ENCODE data around the gene YIPF3. TPM values are rescaled to one million over a fixed set of nuclear protein-coding genes. Genes with fewer than 3 reads are reported as not detected.
"Not testable (repeated sequence)": the region's sequence is repeated elsewhere in the genome, so short reads cannot be mapped to it uniquely, and the experiment has no call there.

Gene YIPF3
- total RNA-seq, 3 donors from 2014 or later, result 33.3 to 40.9 (median 35.4) TPM

GRCh38 chr6:43469947-43470346 lies 46.8 kb downstream of the YIPF3 start:
- H3K4me3 Mint-ChIP-seq, result no peak overlapping the region
- no peak for ATAC-seq

DNA sequence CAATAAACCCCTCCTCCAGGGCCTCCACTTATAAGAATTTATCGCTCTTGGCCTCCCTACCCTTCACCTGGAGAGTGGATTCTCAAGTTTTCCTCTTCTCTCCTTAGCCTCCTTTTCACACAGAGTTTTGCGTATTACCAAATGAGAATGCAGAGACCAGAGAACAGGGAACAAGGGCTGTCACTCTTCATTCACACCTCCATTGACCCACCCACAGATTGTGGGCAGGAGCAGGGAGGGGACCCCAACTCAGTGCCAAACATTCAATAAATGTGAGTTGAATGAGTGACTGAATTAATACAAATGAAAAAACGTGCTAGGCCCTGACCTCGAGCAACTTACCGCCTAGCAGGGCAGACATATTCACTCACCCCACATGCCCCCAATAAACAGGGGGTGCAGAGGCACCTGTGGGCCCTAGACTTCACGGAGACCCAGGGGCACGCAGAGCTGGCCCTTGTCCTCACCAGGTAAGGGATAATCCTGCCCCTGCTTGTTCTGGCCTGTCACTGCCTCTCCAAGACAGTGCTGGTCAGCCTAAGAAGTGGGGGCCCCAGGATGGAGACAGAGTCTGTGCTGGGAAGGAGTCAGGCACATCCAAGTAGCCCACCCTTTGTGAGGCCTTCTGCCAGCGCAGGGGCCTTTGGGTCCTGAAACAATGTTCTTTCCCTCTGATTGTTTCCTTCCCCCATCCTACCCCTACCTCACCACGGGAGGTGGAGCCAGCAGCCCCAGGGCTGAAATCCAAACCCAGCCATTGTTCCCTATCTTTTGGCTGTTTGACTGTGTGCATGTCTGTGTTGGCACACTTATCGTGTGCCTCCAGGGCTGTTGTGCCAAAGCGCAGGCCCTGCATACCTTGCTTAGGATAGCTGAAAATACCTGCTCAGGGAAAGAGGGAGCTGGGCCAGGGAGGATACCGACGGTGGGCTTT lies 47.7 kb downstream of the YIPF3 start:
- ATAC-seq (no peak), DNase-seq (no peak)
- H3K9me3 Mint-ChIP-seq, result no peaks in the 10 kb centered on the region
- H3K4me3 Mint-ChIP-seq, result no peak overlapping the region
- H3K4me1 Mint-ChIP-seq (ENCODE audit: low read depth), result no peaks in the 10 kb centered on the region
- H3K27me3 Mint-ChIP-seq (ENCODE audit: low read depth), result peaks cover 27% of the 10 kb centered on the region
- no peaks in the 10 kb centered on the region for H3K36me3 Mint-ChIP-seq (ENCODE audit: insufficient read depth)

More at GRCh38 chr6:43469947-43470346, 46.8 kb downstream of the YIPF3 start:
- H3K27me3 Mint-ChIP-seq (ENCODE audit: low read depth), result peaks cover 24% of the 10 kb centered on the region
- H3K36me3 Mint-ChIP-seq (ENCODE audit: insufficient read depth), result no peaks in the 10 kb centered on the region
- DNase-seq, result no peak
- H3K9me3 Mint-ChIP-seq, result no peaks in the 10 kb centered on the region
- H3K4me1 Mint-ChIP-seq (ENCODE audit: low read depth), result no peaks in the 10 kb centered on the region

DNA sequence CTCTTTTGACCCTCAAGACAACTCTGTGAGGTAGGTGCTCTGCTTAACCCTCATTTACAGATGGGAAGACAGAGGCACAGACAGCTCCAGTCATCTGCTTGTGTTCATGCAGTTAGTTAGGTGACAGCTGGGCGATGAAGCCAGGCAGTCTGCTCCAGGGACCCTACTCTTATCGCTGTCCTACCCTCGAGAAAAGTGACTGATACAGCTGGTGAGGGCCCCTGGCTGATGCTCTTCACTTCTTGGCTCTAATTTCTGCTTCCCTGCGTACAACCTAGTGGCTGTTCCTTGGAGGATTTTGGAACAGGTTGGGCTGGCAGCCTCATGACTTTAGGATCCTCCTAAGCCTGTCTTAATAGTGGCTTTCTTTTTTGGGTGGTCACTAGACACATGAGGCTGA lies 48.5 kb downstream of the YIPF3 start:
- no peak for DNase-seq
- Mint-ChIP-seq H3K4me3 (no peak overlapping the region), H3K9me3 (no peaks in the 10 kb centered on the region), H3K4me1 (ENCODE audit: low read depth) (no peaks in the 10 kb centered on the region), H3K27me3 (ENCODE audit: low read depth) (peaks cover 27% of the 10 kb centered on the region), H3K36me3 (ENCODE audit: insufficient read depth) (no peaks in the 10 kb centered on the region)
- no peak for ATAC-seq

GRCh38 chr6:43467752-43468151 lies 49.0 kb downstream of the YIPF3 start:
- Mint-ChIP-seq H3K4me1 (ENCODE audit: low read depth) (no peaks in the 10 kb centered on the region), H3K27me3 (ENCODE audit: low read depth) (peaks cover 29% of the 10 kb centered on the region), H3K36me3 (ENCODE audit: insufficient read depth) (no peaks in the 10 kb centered on the region), H3K4me3 (no peak overlapping the region), H3K9me3 (no peaks in the 10 kb centered on the region)
- ATAC-seq, result no peak
- DNase-seq, result no peak

GRCh38 chr6:43467265-43467664 lies 49.5 kb downstream of the YIPF3 start:
- not testable (repeated sequence) for H3K36me3 Mint-ChIP-seq (ENCODE audit: insufficient read depth); ATAC-seq; H3K4me3 Mint-ChIP-seq; H3K4me1 Mint-ChIP-seq (ENCODE audit: low read depth); DNase-seq; H3K9me3 Mint-ChIP-seq
- peaks cover 34% of the 10 kb centered on the region for H3K27me3 Mint-ChIP-seq (ENCODE audit: low read depth)

DNA sequence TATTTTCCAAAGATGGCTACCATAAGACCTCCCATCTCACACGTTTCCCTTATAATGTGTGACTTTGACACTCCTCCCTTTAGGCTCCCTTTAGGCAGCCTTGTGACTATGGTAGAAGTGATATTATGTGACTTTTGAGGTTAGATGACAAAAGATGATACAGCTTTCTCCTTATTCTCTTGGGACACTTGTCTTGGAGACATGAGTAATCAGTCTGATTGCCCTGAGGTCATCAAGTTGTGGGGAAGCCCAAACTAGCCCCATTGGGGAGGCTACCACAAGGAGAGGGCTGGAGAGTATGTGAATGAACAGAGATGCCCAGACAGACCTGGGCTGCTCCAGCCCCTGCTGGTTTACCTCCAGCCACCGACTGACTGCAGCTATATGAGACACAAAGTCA lies 50.8 kb downstream of the YIPF3 start:
- no peaks in the 10 kb centered on the region for H3K36me3 Mint-ChIP-seq (ENCODE audit: insufficient read depth)
- no peaks in the 10 kb centered on the region for H3K9me3 Mint-ChIP-seq
- ATAC-seq, result no peak
- peaks cover 36% of the 10 kb centered on the region for H3K27me3 Mint-ChIP-seq (ENCODE audit: low read depth)
- DNase-seq, result no peak
- no peak overlapping the region for H3K4me3 Mint-ChIP-seq
- no peaks in the 10 kb centered on the region for H3K4me1 Mint-ChIP-seq (ENCODE audit: low read depth)

GRCh38 chr6:43464337-43464736 lies 52.4 kb downstream of the YIPF3 start:
- H3K36me3 Mint-ChIP-seq (ENCODE audit: insufficient read depth), result no peaks in the 10 kb centered on the region
- DNase-seq (no peak), ATAC-seq (no peak)
- no peaks in the 10 kb centered on the region for H3K4me1 Mint-ChIP-seq (ENCODE audit: low read depth)
- H3K27me3 Mint-ChIP-seq (ENCODE audit: low read depth), result peaks cover 36% of the 10 kb centered on the region
- H3K4me3 Mint-ChIP-seq, result no peak overlapping the region
- H3K9me3 Mint-ChIP-seq, result no peaks in the 10 kb centered on the region

- H3K4me1 Mint-ChIP-seq (ENCODE audit: low read depth), result peaks cover under 1% of the 10 kb centered on the region
- no peaks in the 10 kb centered on the region for H3K36me3 Mint-ChIP-seq (ENCODE audit: insufficient read depth)
- ATAC-seq (no peak), DNase-seq (no peak)
- H3K4me3 Mint-ChIP-seq, result no peak overlapping the region
- H3K27me3 Mint-ChIP-seq (ENCODE audit: low read depth), result peaks cover 25% of the 10 kb centered on the region
- H3K9me3 Mint-ChIP-seq, result no peaks in the 10 kb centered on the region
Measured at GRCh38 chr6:43461936-43462335, 54.8 kb downstream of the YIPF3 start.

Other genes with a start within 250 kb of the YIPF3 start
- not detected for gene SLC22A7, start 218.7 kb downstream of the YIPF3 start, total RNA-seq
- under 1 TPM in 1 of 3 donors, not detected in 2; 0.52 TPM for gene CRIP3, start 208.1 kb downstream of the YIPF3 start, total RNA-seq
- 1 to 10 TPM; 7.4 to 7.8 (median 7.6) TPM for gene ZNF318, start 147.3 kb downstream of the YIPF3 start, total RNA-seq
- gene ABCC10, start 89.4 kb downstream of the YIPF3 start, total RNA-seq, result 10 to 100 TPM; 24.2 to 30.1 (median 26.5) TPM
- gene DLK2, start 61.4 kb downstream of the YIPF3 start, total RNA-seq, result 1 to 10 TPM; 5.0 to 9.0 (median 6.7) TPM
- 10 to 100 TPM; 45.5 to 52.8 (median 46.2) TPM for gene TJAP1, start 39.4 kb downstream of the YIPF3 start, total RNA-seq
- under 1 TPM; 0.16 to 0.47 (median 0.20) TPM for gene LRRC73, start 6.6 kb downstream of the YIPF3 start, total RNA-seq
- 100 to 1,000 TPM; 192 to 231 (median 200) TPM for gene POLR1C, start 163 bp upstream of the YIPF3 start, total RNA-seq
- gene XPO5, start 59.1 kb upstream of the YIPF3 start, total RNA-seq, result 100 to 1,000 TPM; 116 to 140 (median 120) TPM
- 10 to 100 TPM; 15.7 to 22.8 (median 18.8) TPM for gene POLH, start 59.3 kb upstream of the YIPF3 start, total RNA-seq
- gene GTPBP2, start 112.3 kb upstream of the YIPF3 start, total RNA-seq, result 10 to 100 TPM; 37.3 to 50.3 (median 39.1) TPM
- 10 to 100 TPM; 32.1 to 32.7 (median 32.3) TPM for gene MAD2L1BP, start 118.9 kb upstream of the YIPF3 start, total RNA-seq
- not detected for gene RSPH9, start 128.1 kb upstream of the YIPF3 start, total RNA-seq
- 10 to 100 TPM; 70.0 to 75.1 (median 72.7) TPM for gene MRPS18A, start 170.9 kb upstream of the YIPF3 start, total RNA-seq